GM10248 (cell line): ENCODE measurements around the gene SLBP.

ENCODE experiments used
- CTCF ChIA-PET: fragments of 300-600 bp; sonication (Branson Sonifier 250); formaldehyde crosslinking; extraction: SDS; loops from one replicate; lab custom pipeline; 2021; ENCODE audit warnings: antibody characterized with exemption; lab: Yijun Ruan, JAX
- POLR2A ChIA-PET: fragments of 350-650 bp; sonication (Branson Sonifier 250); formaldehyde crosslinking; extraction: SDS; loops from one replicate; lab custom pipeline; 2020; ENCODE audit warnings: antibody characterized with exemption; lab: Yijun Ruan, JAX
- DNase-seq: peaks from one replicate; pipeline ENCODE4 v3.0.0; 2012; ENCODE audit errors: extremely low spot score
- TF ChIP-seq, protein P1 (sequence below): IDR thresholded peaks from 2 replicates; pipeline ENCODE4 v1.5.1; 2012; ENCODE audit warnings: mild to moderate bottlenecking, low read depth; ENCODE audit errors: extremely low read depth, missing control alignments, control extremely low read depth

Gene SLBP

DNA sequence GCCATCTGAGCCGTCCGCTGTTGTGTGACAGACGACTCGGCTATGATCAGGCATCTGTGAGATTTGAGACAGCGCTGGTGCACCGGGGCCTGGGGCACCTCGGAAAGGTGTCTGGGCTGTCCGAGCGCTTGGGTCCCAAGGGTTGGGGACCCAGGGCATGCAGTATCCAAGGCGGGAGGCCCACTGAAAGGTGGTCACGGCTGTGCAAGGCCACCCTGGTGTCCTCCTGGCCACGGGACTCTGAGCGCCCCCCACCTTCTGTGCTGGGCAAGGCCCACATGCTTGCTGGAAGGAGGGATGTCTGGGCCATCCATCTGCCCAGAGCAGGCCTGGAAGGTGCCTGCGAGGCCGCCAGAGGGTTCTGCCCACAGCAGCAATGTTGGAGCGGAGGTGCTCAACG lies 29.1 kb upstream of the SLBP start:
- TF ChIP-seq, protein P1, sequence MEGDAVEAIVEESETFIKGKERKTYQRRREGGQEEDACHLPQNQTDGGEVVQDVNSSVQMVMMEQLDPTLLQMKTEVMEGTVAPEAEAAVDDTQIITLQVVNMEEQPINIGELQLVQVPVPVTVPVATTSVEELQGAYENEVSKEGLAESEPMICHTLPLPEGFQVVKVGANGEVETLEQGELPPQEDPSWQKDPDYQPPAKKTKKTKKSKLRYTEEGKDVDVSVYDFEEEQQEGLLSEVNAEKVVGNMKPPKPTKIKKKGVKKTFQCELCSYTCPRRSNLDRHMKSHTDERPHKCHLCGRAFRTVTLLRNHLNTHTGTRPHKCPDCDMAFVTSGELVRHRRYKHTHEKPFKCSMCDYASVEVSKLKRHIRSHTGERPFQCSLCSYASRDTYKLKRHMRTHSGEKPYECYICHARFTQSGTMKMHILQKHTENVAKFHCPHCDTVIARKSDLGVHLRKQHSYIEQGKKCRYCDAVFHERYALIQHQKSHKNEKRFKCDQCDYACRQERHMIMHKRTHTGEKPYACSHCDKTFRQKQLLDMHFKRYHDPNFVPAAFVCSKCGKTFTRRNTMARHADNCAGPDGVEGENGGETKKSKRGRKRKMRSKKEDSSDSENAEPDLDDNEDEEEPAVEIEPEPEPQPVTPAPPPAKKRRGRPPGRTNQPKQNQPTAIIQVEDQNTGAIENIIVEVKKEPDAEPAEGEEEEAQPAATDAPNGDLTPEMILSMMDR, result no peak
- POLR2A ChIA-PET, result no interaction called here
- CTCF ChIA-PET, result interaction anchor here (0.9 to 2.4 kb wide), 3 partner anchors 10 to 158 kb away, joined by 3 to 13 read pairs (median 5); no protein-coding TSS in a partner anchor
- DNase-seq, result no peak

DNA sequence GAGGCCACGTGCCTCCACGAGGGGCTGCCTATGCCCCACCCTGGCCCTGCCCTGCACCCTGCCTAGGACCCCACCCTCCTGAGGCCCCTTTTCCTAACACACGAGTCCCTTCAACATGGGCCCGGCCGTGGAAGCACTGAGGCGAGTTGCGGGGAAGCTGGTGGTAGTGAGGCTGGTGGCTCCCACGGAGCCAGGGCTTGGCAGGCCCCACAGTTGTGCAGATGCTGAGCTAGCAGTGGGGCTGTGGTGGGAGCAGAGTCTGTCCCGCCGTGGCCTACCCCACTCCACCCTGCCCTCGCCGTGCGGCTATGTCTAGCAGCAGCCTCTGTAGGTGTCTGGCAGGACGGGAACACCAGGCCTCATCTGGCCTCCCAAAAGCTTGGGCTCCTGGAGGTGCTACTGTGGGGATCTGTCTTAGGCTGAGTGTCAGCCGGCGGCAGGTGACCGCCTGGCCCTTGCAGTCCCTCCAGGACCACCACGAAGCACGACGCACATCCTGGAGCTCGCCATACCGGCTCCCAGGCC lies 28.0 kb upstream of the SLBP start:
- TF ChIP-seq, protein P1, result no peak
- ChIA-PET POLR2A (no interaction called here), CTCF (interaction anchor here (0.7 to 2.4 kb wide), 4 partner anchors 8 to 159 kb away, joined by 3 to 13 read pairs (median 4); no protein-coding TSS in a partner anchor)
- DNase-seq, result no peak

DNA sequence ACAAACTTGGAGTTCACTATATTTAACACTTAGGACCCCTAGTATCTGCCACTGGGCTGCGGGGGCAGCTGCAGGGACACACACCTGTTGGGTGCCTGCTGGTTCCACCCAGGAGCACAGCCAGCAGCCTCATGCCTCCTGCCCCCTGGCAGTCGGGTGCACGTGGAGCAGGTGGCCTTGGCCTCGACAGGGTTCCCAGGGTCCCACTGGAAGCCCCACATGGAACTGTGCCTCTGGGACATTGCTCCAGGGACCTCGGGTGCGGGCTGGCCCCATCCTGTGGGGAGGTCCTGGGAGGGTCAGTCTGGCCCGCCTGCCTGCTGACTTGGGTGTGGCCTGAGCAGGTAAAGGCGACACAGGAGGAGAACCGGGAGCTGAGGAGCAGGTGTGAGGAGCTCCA lies 27.2 kb upstream of the SLBP start:
- CTCF ChIA-PET, result interaction anchor here (0.7 to 2.4 kb wide), 3 partner anchors 9 to 46 kb away, joined by 3 to 13 read pairs (median 4); no protein-coding TSS in a partner anchor
- POLR2A ChIA-PET, result no interaction called here
- DNase-seq, result no peak
- TF ChIP-seq, protein P1, result no peak

DNA sequence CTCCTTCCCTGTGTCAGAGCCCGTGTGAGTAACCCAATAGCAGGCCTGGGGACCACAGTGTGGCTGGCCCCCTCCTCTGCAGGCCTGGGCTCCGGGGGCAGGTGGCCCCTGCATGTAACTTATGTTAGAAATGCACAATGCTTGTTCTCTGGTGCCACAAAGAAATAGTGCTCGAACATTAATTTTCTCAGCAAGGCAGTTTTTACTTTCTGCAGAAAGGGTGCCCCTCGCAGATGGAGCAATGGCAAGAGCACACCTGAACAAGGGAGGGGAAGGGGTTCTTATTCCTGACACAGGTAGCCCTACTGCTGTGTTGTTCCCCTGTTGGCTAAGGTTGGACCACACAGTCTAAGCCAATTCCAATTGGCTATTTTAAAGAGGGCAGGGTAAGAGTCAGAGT lies 26.3 kb upstream of the SLBP start:
- CTCF ChIA-PET, result interaction anchor here (1.6 kb wide), 1 partner anchor 10 kb away, joined by 11 read pairs; no protein-coding TSS in a partner anchor
- DNase-seq, result no peak
- TF ChIP-seq, protein P1, result no peak
- POLR2A ChIA-PET, result no interaction called here

GRCh38 chr4:1737666-1738065 lies 25.5 kb upstream of the SLBP start:
- ChIA-PET CTCF (interaction anchor here (1.6 kb wide), 1 partner anchor 10 kb away, joined by 11 read pairs; no protein-coding TSS in a partner anchor), POLR2A (no interaction called here)
- TF ChIP-seq, protein P1, result no peak
- no peak for DNase-seq

- CTCF ChIA-PET, result interaction anchor here (1.5 to 1.6 kb wide), 2 partner anchors 10 to 11 kb away, joined by 5 to 11 read pairs; no protein-coding TSS in a partner anchor
- TF ChIP-seq, protein P1, result no peak
- no peak for DNase-seq
- POLR2A ChIA-PET, result interaction anchor here (0.7 kb wide), 1 partner anchor 730 kb away, joined by 6 read pairs; no protein-coding TSS in a partner anchor
These were observed 24.7 kb upstream of the SLBP start for GRCh38 chr4:1736812-1737211.
